ENCODE results near the gene UTS2R.
"Not testable (repeated sequence)": the region's sequence is repeated elsewhere in the genome, so short reads cannot be mapped to it uniquely, and the experiment has no call there.

UTS2R gene

DNA sequence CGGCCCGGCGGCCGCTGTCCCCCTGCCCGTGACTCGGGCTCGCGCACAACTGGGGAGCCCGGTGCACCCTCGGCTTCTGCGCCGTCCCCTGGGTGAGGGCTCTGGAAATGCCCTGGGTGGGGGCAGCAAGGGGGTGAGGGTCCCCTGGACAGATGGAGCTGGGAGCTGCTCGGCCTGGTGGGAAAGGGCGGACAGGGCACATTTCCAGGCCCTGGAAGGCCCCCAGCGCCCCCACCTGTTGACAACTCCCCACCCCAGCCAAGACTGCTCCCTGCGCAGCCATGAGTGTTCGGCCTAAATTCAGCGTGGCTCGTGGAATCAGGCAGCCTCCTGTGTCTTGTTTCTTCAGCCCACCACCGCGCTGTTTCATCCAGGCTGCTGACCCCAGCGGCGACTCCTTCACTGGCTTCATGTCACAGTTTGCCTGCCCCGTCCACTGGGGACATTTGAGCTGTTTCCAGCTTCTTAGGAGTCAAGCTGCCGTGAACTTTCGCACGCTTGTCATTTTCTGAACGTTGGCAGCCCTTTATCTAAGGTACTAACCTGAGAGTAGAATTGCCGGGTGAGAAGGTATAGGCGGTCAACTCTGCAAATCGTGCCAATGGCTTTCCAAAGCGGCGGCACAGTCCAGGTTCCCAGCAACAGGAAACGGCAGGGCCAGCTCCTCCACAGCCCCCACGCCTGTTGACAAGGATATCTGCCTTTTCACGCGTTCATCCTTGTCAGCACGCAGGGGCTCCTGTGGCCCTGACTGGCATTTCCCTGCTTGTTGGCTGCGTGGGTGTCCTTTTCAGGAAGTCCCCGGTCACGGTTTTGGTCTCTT, 895 bp downstream of the UTS2R start:
- H4K20me1 ChIP-seq (ENCODE audit: insufficient read depth, low read length, poor library complexity, severe bottlenecking) = no peaks in the 10 kb centered on the region
- H3F3A ChIP-seq (ENCODE audit: low read depth) = peaks cover 13% of the 10 kb centered on the region
- no peak for TF ChIP-seq EZH2phosphoT487 (IDR thresholded peaks at IDR 0.05; ENCODE audit: borderline replicate concordance)
- TF ChIP-seq, protein P1, sequence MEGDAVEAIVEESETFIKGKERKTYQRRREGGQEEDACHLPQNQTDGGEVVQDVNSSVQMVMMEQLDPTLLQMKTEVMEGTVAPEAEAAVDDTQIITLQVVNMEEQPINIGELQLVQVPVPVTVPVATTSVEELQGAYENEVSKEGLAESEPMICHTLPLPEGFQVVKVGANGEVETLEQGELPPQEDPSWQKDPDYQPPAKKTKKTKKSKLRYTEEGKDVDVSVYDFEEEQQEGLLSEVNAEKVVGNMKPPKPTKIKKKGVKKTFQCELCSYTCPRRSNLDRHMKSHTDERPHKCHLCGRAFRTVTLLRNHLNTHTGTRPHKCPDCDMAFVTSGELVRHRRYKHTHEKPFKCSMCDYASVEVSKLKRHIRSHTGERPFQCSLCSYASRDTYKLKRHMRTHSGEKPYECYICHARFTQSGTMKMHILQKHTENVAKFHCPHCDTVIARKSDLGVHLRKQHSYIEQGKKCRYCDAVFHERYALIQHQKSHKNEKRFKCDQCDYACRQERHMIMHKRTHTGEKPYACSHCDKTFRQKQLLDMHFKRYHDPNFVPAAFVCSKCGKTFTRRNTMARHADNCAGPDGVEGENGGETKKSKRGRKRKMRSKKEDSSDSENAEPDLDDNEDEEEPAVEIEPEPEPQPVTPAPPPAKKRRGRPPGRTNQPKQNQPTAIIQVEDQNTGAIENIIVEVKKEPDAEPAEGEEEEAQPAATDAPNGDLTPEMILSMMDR (conservative IDR thresholded peaks at IDR 0.05; ENCODE audit: low read length) = no peak
- H3K4me3 ChIP-seq (ENCODE audit: low read length, poor library complexity, severe bottlenecking) = no peak overlapping the region
- H3K4me2 ChIP-seq (ENCODE audit: low read depth, low read length, poor library complexity, severe bottlenecking) = no peak overlapping the region
- no peaks in the 10 kb centered on the region for H3K27me3 ChIP-seq (ENCODE audit: insufficient read depth, low read length, poor library complexity, severe bottlenecking)
- H3K9ac ChIP-seq (ENCODE audit: low read depth, low read length, poor library complexity, severe bottlenecking) = no peak overlapping the region
- no peaks in the 10 kb centered on the region for H3K36me3 ChIP-seq (ENCODE audit: insufficient read depth, low read length)
- H3K9me2 ChIP-seq (replicated peaks; ENCODE audit: low read depth, low read length) = no peaks in the 10 kb centered on the region
- H3K9me3 ChIP-seq (ENCODE audit: insufficient read depth, low read depth, low read length) = no peaks in the 10 kb centered on the region
- H3K4me1 ChIP-seq (ENCODE audit: insufficient read depth, low read length, poor library complexity, severe bottlenecking) = peaks cover 14% of the 10 kb centered on the region
- H2AFZ ChIP-seq (ENCODE audit: low read length) = no peak overlapping the region
- H3K79me2 ChIP-seq (ENCODE audit: insufficient read depth, low read length) = no peaks in the 10 kb centered on the region

DNA sequence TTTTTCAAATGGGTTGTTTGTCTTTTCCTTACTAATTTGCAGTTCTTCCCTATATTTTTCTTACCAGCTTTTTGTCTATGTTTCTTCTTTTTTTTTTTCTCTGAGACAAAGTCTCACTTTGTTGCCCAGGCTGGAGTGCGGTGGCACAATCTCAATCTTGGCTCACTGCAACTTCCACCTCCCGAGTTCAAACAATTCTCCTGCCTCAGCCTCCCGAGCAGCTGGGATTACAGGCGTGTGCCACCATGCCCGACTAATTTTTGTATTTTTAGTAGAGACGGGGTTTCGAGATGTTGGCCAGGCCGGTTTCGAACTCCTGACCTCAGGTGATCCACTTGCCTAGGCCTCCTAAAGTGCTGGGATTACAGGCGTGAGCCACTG, 1.5 kb downstream of the UTS2R start:
- not testable (repeated sequence) for H3K4me2 ChIP-seq (ENCODE audit: low read depth, low read length, poor library complexity, severe bottlenecking)

DNA sequence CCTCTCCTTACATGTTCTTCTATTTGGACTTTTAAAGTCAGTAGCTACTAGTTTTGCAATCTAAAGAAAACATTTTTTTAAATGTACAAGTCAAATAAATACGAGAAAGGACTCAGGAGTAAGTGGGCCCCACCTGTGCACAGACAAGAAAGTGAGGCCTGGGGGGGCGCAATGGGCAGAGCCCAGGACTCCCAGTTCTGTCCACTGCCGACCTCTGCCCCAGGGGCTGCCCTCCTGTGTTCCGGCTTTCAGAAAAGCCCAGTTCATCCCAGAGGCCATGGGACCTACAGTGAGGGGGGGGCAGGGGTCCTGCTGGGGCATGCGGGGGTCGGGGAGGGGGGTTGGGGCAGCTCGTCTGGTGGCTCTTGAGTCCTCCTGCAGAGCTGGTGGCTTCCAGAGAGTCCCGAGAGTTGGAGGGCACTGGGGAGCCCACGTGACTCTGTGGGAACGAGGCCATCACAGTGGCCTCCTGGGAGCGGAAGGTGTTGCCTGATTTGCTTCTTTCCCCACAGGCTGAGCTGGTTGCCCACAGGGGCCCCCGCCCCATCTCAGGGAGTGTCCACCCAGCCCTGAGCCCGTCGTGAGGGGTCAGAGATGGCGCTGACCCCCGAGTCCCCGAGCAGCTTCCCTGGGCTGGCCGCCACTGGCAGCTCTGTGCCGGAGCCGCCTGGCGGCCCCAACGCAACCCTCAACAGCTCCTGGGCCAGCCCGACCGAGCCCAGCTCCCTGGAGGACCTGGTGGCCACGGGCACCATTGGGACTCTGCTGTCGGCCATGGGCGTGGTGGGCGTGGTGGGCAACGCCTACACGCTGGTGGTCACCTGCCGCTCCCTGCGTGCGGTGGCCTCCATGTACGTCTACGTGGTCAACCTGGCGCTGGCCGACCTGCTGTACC, 2.4 kb downstream of the UTS2R start:
- Histone ChIP-seq H4K20me1 (ENCODE audit: insufficient read depth, low read length, poor library complexity, severe bottlenecking) (no peaks in the 10 kb centered on the region), H3K27me3 (ENCODE audit: insufficient read depth, low read length, poor library complexity, severe bottlenecking) (no peaks in the 10 kb centered on the region), H2AFZ (ENCODE audit: low read length) (no peak overlapping the region), H3K4me1 (ENCODE audit: insufficient read depth, low read length, poor library complexity, severe bottlenecking) (peaks cover 8% of the 10 kb centered on the region), H3K9me3 (ENCODE audit: insufficient read depth, low read depth, low read length) (no peaks in the 10 kb centered on the region), H3F3A (ENCODE audit: low read depth) (peaks cover 8% of the 10 kb centered on the region), H3K4me3 (ENCODE audit: low read length, poor library complexity, severe bottlenecking) (no peak overlapping the region), H3K9me2 (replicated peaks; ENCODE audit: low read depth, low read length) (no peaks in the 10 kb centered on the region), H3K9ac (ENCODE audit: low read depth, low read length, poor library complexity, severe bottlenecking) (no peak overlapping the region), H3K79me2 (ENCODE audit: insufficient read depth, low read length) (no peaks in the 10 kb centered on the region), H3K4me2 (ENCODE audit: low read depth, low read length, poor library complexity, severe bottlenecking) (no peak overlapping the region), H3K36me3 (ENCODE audit: insufficient read depth, low read length) (no peaks in the 10 kb centered on the region)
- TF ChIP-seq, protein P1 (conservative IDR thresholded peaks at IDR 0.05; ENCODE audit: low read length) = no peak
- TF ChIP-seq EZH2phosphoT487 (IDR thresholded peaks at IDR 0.05; ENCODE audit: borderline replicate concordance) = no peak

More for the DNA sequence above, 1.5 kb downstream of the UTS2R start:
- H4K20me1 ChIP-seq (ENCODE audit: insufficient read depth, low read length, poor library complexity, severe bottlenecking); H3K9me3 ChIP-seq (ENCODE audit: insufficient read depth, low read depth, low read length); H3K9ac ChIP-seq (ENCODE audit: low read depth, low read length, poor library complexity, severe bottlenecking); H3K9me2 ChIP-seq (replicated peaks; ENCODE audit: low read depth, low read length); H3K36me3 ChIP-seq (ENCODE audit: insufficient read depth, low read length); H3K4me3 ChIP-seq (ENCODE audit: low read length, poor library complexity, severe bottlenecking); H3K79me2 ChIP-seq (ENCODE audit: insufficient read depth, low read length); H2AFZ ChIP-seq (ENCODE audit: low read length); H3K27me3 ChIP-seq (ENCODE audit: insufficient read depth, low read length, poor library complexity, severe bottlenecking): not testable (repeated sequence)
- peaks cover 13% of the 10 kb centered on the region for H3K4me1 ChIP-seq (ENCODE audit: insufficient read depth, low read length, poor library complexity, severe bottlenecking)
- peaks cover 12% of the 10 kb centered on the region for H3F3A ChIP-seq (ENCODE audit: low read depth)

Data from Loucy (cell line).